Glomerular visceral epithelial cell (primary cell): ENCODE data around the gene CASKIN1.
A peak's percentile ranks its signal among the peaks of the same experiment; 100 is the strongest.

ENCODE experiments used
- DNase-seq: peaks from one replicate; pipeline ENCODE4 v3.0.0-alpha.2; 2016; ENCODE audit errors: extremely low spot score

The CASKIN1 gene

GRCh38 chr16:2195322-2196161, 863 bp downstream of the CASKIN1 start:
- no peak for DNase-seq

GRCh38 chr16:2194852-2195321, 1.5 kb downstream of the CASKIN1 start:
- DNase-seq: peak; percentile 64

GRCh38 chr16:2194166-2194834, 2.1 kb downstream of the CASKIN1 start:
- DNase-seq: peak; percentile 63

- DNase-seq: no peak
Observed at GRCh38 chr16:2191446-2191706, 5.0 kb downstream of the CASKIN1 start.

GRCh38 chr16:2190659-2191445, 5.6 kb downstream of the CASKIN1 start:
- no peak for DNase-seq

GRCh38 chr16:2190002-2190658, 6.3 kb downstream of the CASKIN1 start:
- no peak for DNase-seq

- DNase-seq: no peak
Observed at GRCh38 chr16:2189252-2189893, 7.0 kb downstream of the CASKIN1 start.

- no peak for DNase-seq
Observed at GRCh38 chr16:2188395-2188794, 8.0 kb downstream of the CASKIN1 start.

- DNase-seq: no peak
Observed at GRCh38 chr16:2187212-2187611, 9.2 kb downstream of the CASKIN1 start.

- no peak for DNase-seq
Observed at GRCh38 chr16:2186505-2186904, 9.9 kb downstream of the CASKIN1 start.

GRCh38 chr16:2186064-2186463, 10.3 kb downstream of the CASKIN1 start:
- DNase-seq: no peak

- no peak for DNase-seq
Observed at GRCh38 chr16:2184962-2185361, 11.4 kb downstream of the CASKIN1 start.

- DNase-seq: no peak
Observed at GRCh38 chr16:2184346-2184745, 12.1 kb downstream of the CASKIN1 start.

- DNase-seq: peak; percentile 35
Observed at GRCh38 chr16:2183671-2184070, 12.7 kb downstream of the CASKIN1 start.

GRCh38 chr16:2181952-2182351, 14.5 kb downstream of the CASKIN1 start:
- no peak for DNase-seq

GRCh38 chr16:2180962-2181923, 15.2 kb downstream of the CASKIN1 start:
- no peak for DNase-seq

GRCh38 chr16:2180461-2180860, 15.9 kb downstream of the CASKIN1 start:
- no peak for DNase-seq

- no peak for DNase-seq
Observed at GRCh38 chr16:2179576-2179975, 16.8 kb downstream of the CASKIN1 start.

GRCh38 chr16:2179107-2179501, 17.3 kb downstream of the CASKIN1 start:
- DNase-seq: no peak

GRCh38 chr16:2178321-2179106, 17.9 kb downstream of the CASKIN1 start:
- no peak for DNase-seq
